Gastrocnemius medialis (tissue), 4 donors: ENCODE data around the gene SYT9. TPM values are rescaled to one million over a fixed set of nuclear protein-coding genes. Genes with fewer than 3 reads are reported as not detected.

ENCODE experiments used
- ATAC-seq, 2 donors: fragments of 150-250 bp; one replicate each; pipeline ENCODE4 v1.9.1; 2016
- DNase-seq, 2 donors: peaks; one replicate each; pipeline ENCODE4 v3.0.0-alpha.2; 2019
- H3K27ac ChIP-seq, 4 donors: fragments of 200-600 bp; sonication (generic); 1 replicate in 1 of 4; 2 replicates in 3 of 4; pipeline ENCODE4 v1.5.1; 2016 to 2018; ENCODE audit warnings: mild to moderate bottlenecking in 2 of 4, moderate library complexity in 1 of 4
- H3K27me3 ChIP-seq, 3 donors: fragments of 200-600 bp; sonication (generic) in 2 of 3; 1 replicate in 1 of 3; 2 replicates in 2 of 3; pipeline versions ENCODE4 v1.5.1 to v1.6.0; 2016 to 2019; ENCODE audit warnings: mild to moderate bottlenecking in 1 of 3, moderate library complexity in 1 of 3
- H3K36me3 ChIP-seq, 2 donors: fragments of 200-600 bp; sonication (generic) in 1 of 2; one replicate each; pipeline ENCODE4 v1.5.1; 2017 to 2018
- H3K4me1 ChIP-seq, 2 donors: fragments of 200-600 bp; sonication (generic) in 1 of 2; one replicate each; pipeline ENCODE4 v1.5.1; 2016 to 2017; ENCODE audit warnings: mild to moderate bottlenecking in 2 of 2
- H3K4me3 ChIP-seq, 4 donors: fragments of 200-600 bp; sonication (generic) in 3 of 4; 1 replicate in 1 of 4; 2 replicates in 3 of 4; pipeline ENCODE4 v1.5.1; 2016 to 2019; ENCODE audit warnings: mild to moderate bottlenecking in 2 of 4
- H3K9me3 ChIP-seq, 3 donors: fragments of 200-600 bp; sonication (generic) in 2 of 3; 1 replicate in 1 of 3; 2 replicates in 2 of 3; pipeline ENCODE4 v1.5.1; 2016 to 2019
- CTCF ChIP-seq, 5 experiments: fragments of 450-650 bp in 3 of 5; fragments of 200-600 bp in 2 of 5; sonication (generic) in 2 of 5; IDR thresholded peaks in 4 of 5; conservative IDR thresholded peaks in 1 of 5; 1 replicate in 4 of 5; 2 replicates in 1 of 5; pipeline ENCODE4 v1.5.1; 2016 to 2019; ENCODE audit warnings: antibody characterized with exemption in 5 of 5, mild to moderate bottlenecking in 3 of 5, moderate library complexity in 3 of 5
- POLR2A ChIP-seq, 2 donors: fragments of 450-650 bp; IDR thresholded peaks; one replicate each; pipeline ENCODE4 v1.6.1; 2017; ENCODE audit warnings: antibody characterized with exemption in 2 of 2, mild to moderate bottlenecking in 2 of 2, moderate library complexity in 2 of 2
- in situ Hi-C, 4 donors: fragments of 200-750 bp; cut with MboI; loops; one replicate each; pipeline versions ENCODE4 v1.15.0 to v1.8.0; 2017; ENCODE audit warnings: low sequenced_read_pairs in 4 of 4
- intact Hi-C: fragments of 100-400 bp; cut with DNase I; formaldehyde crosslinking; loops from one replicate; pipeline ENCODE4 v1.15.1; 2023; ENCODE audit warnings: low total_unique reads
- total RNA-seq, 4 donors: library from RNA; depleted of rRNA; stranded (reverse); fragments of >200 nt; gene quantifications; one replicate each; pipeline versions ENCODE4 v1.1.0 to v1.2.3, GENCODE V29; 2016

Gene SYT9
- total RNA-seq, 4 donors from 2014 or later = 0.09 TPM; not detected in 3

GRCh38 chr11:7220636-7221035, 31.1 kb upstream of the SYT9 start:
- H3K27me3 ChIP-seq = peaks cover 0 to 2% (median 0%) of the 10 kb centered on the region in 3 donors
- no peak for ATAC-seq

GRCh38 chr11:7222619-7223018, 29.1 kb upstream of the SYT9 start:
- Histone ChIP-seq H3K36me3 (no peaks in the 10 kb centered on the region), H3K27me3 (peaks cover 0 to 2% (median 0%) of the 10 kb centered on the region in 3 donors), H3K4me3 (no peak overlapping the region), H3K9me3 (no peaks in the 10 kb centered on the region), H3K4me1 (no peaks in the 10 kb centered on the region), H3K27ac (no peak overlapping the region)
- ATAC-seq (no peak), DNase-seq (no peak)
- no peak for TF ChIP-seq POLR2A (IDR thresholded peaks at IDR 0.05)
- TF ChIP-seq CTCF (IDR thresholded peaks at IDR 0.05 in 4 of 5, conservative IDR thresholded peaks at IDR 0.05 in 1 of 5) = no peak
- in situ Hi-C loops = no loop called here
- intact Hi-C loops = no loop called here

More at GRCh38 chr11:7220636-7221035, 31.1 kb upstream of the SYT9 start:
- Histone ChIP-seq H3K27ac (no peak overlapping the region), H3K9me3 (no peaks in the 10 kb centered on the region), H3K4me1 (no peaks in the 10 kb centered on the region), H3K36me3 (no peaks in the 10 kb centered on the region), H3K4me3 (no peak overlapping the region)
- TF ChIP-seq CTCF (IDR thresholded peaks at IDR 0.05 in 4 of 5, conservative IDR thresholded peaks at IDR 0.05 in 1 of 5) = no peak
- no peak for TF ChIP-seq POLR2A (IDR thresholded peaks at IDR 0.05)
- intact Hi-C loops (no loop called here), in situ Hi-C loops (no loop called here)
- DNase-seq = no peak

GRCh38 chr11:7239877-7240276, 11.8 kb upstream of the SYT9 start:
- Histone ChIP-seq H3K27ac (no peak overlapping the region), H3K4me3 (no peak overlapping the region), H3K27me3 (no peaks in the 10 kb centered on the region), H3K4me1 (no peaks in the 10 kb centered on the region), H3K36me3 (no peaks in the 10 kb centered on the region), H3K9me3 (no peaks in the 10 kb centered on the region)
- in situ Hi-C loops (no loop called here), intact Hi-C loops (no loop called here)
- no peak for ATAC-seq
- no peak for TF ChIP-seq POLR2A (IDR thresholded peaks at IDR 0.05)
- TF ChIP-seq CTCF (IDR thresholded peaks at IDR 0.05 in 4 of 5, conservative IDR thresholded peaks at IDR 0.05 in 1 of 5) = no peak
- no peak for DNase-seq

- Histone ChIP-seq H3K36me3 (no peaks in the 10 kb centered on the region), H3K9me3 (no peaks in the 10 kb centered on the region), H3K27me3 (no peaks in the 10 kb centered on the region), H3K4me1 (no peaks in the 10 kb centered on the region), H3K27ac (no peak overlapping the region), H3K4me3 (no peak overlapping the region)
- ATAC-seq (no peak), DNase-seq (no peak)
- TF ChIP-seq CTCF (IDR thresholded peaks at IDR 0.05 in 4 of 5, conservative IDR thresholded peaks at IDR 0.05 in 1 of 5) (no peak), POLR2A (IDR thresholded peaks at IDR 0.05) (no peak)
- in situ Hi-C loops = no loop called here
- intact Hi-C loops = no loop called here
These were observed 6.4 kb upstream of the SYT9 start for GRCh38 chr11:7245341-7245740.

- Histone ChIP-seq H3K27ac (no peak overlapping the region), H3K9me3 (no peaks in the 10 kb centered on the region), H3K4me1 (no peaks in the 10 kb centered on the region), H3K36me3 (no peaks in the 10 kb centered on the region), H3K27me3 (no peaks in the 10 kb centered on the region), H3K4me3 (no peak overlapping the region)
- no peak for ATAC-seq
- DNase-seq = no peak
- in situ Hi-C loops (no loop called here), intact Hi-C loops (no loop called here)
- no peak for TF ChIP-seq POLR2A (IDR thresholded peaks at IDR 0.05)
- TF ChIP-seq CTCF (IDR thresholded peaks at IDR 0.05 in 4 of 5, conservative IDR thresholded peaks at IDR 0.05 in 1 of 5) = no peak
These were observed 5.5 kb upstream of the SYT9 start for GRCh38 chr11:7246179-7246578.
